Endothelial cell of umbilical vein (primary cell): Measurements from ENCODE around the gene GRXCR1. TPM values are rescaled to one million over a fixed set of nuclear protein-coding genes. Genes with fewer than 3 reads are reported as not detected.

Experiments used
- BruUV-seq: library from RNA; stranded (reverse); fragments of 400-500 nt; replicated peaks from 2 replicates; lab custom pipeline; 2021; lab: Mats Ljungman, UMichigan
- CTCF ChIA-PET: fragments of 300-600, 350-600 bp; sonication (Branson Sonifier 250); formaldehyde crosslinking; loops from one replicate; lab custom pipeline; 2021; ENCODE audit warnings: antibody characterized with exemption, inconsistent platforms; lab: Charles Lee
- POLR2A ChIA-PET: fragments of 300-600, 350-600 bp; sonication (Branson Sonifier 250); formaldehyde crosslinking; loops from one replicate; lab custom pipeline; 2021; ENCODE audit warnings: antibody characterized with exemption, inconsistent platforms; lab: Charles Lee
- DNase-seq: peaks from one replicate; pipeline ENCODE4 v3.0.0-alpha.2; 2011; ENCODE audit warnings: low read depth, low spot score
- FAIRE-seq: peaks from 2 replicates; lab custom pipeline; 2011; peaks lifted over from hg19 to GRCh38; lab: Jason Lieb, UNC
- H2AFZ ChIP-seq: 2 replicates; pipeline ENCODE4 v1.6.0; 2012; ENCODE audit warnings: low read depth, low read length, control low read depth, inconsistent platforms
- H3K27ac ChIP-seq: 2 replicates; pipeline ENCODE4 v1.5.1; 2011; ENCODE audit warnings: low read depth, mild to moderate bottlenecking, control low read depth, low read length, moderate library complexity; ENCODE audit not compliant: insufficient read depth
- H3K27me3 ChIP-seq, 2 experiments: 2 replicates each; pipeline versions ENCODE4 v1.6.0 to v1.6.1; 2011; ENCODE audit warnings: low read length in 2 of 2, mixed read lengths in 1 of 2; ENCODE audit not compliant: control insufficient read depth in 2 of 2, insufficient read depth in 2 of 2
- H3K36me3 ChIP-seq, 2 experiments: 2 replicates in 1 of 2; 3 replicates in 1 of 2; pipeline ENCODE4 v1.5.1; 2011; ENCODE audit warnings: low read length in 2 of 2, mild to moderate bottlenecking in 1 of 2, moderate library complexity in 1 of 2; ENCODE audit not compliant: control insufficient read depth in 2 of 2, insufficient read depth in 2 of 2; ENCODE audit errors: extremely low read depth in 1 of 2
- H3K4me1 ChIP-seq: 3 replicates; pipeline ENCODE4 v1.5.1; 2011; ENCODE audit warnings: mild to moderate bottlenecking, low read length; ENCODE audit not compliant: control insufficient read depth, insufficient read depth; ENCODE audit errors: extremely low read depth
- H3K4me2 ChIP-seq: 2 replicates; pipeline ENCODE4 v1.6.1; 2011; ENCODE audit warnings: low read length, control low read depth, mixed read lengths; ENCODE audit not compliant: insufficient read depth
- H3K4me3 ChIP-seq, 3 experiments: fragments of 200-600 bp in 1 of 3; sonication (generic), shearing (Covaris generic) in 1 of 3; replicated peaks in 1 of 3; 2 replicates each; pipeline ENCODE4 v1.5.1; 2011 to 2016; ENCODE audit warnings: control low read depth in 3 of 3, low read length in 3 of 3, mild to moderate bottlenecking in 2 of 3, inconsistent platforms in 1 of 3, low read depth in 1 of 3, moderate library complexity in 1 of 3; ENCODE audit not compliant: insufficient read depth in 1 of 3
- H3K79me2 ChIP-seq: 2 replicates; pipeline ENCODE4 v1.6.0; 2012; ENCODE audit warnings: low read length, inconsistent platforms; ENCODE audit not compliant: control insufficient read depth, insufficient read depth
- H3K9ac ChIP-seq: replicated peaks from 2 replicates; pipeline ENCODE3; 2011; ENCODE audit warnings: low read length, control low read depth; ENCODE audit not compliant: insufficient read depth; ENCODE audit errors: extremely low read depth
- H3K9me1 ChIP-seq: replicated peaks from 3 replicates; pipeline ENCODE4 v1.6.0; 2011; ENCODE audit warnings: mild to moderate bottlenecking, low read length; ENCODE audit not compliant: control insufficient read depth, insufficient read depth; ENCODE audit errors: extremely low read depth
- H3K9me3 ChIP-seq: replicated peaks from 2 replicates; pipeline ENCODE4 v1.5.1; 2012; ENCODE audit warnings: low read length, inconsistent platforms; ENCODE audit not compliant: control insufficient read depth, insufficient read depth
- H4K20me1 ChIP-seq: replicated peaks from 2 replicates; pipeline ENCODE3; 2011; ENCODE audit warnings: mild to moderate bottlenecking, low read length; ENCODE audit not compliant: control insufficient read depth, insufficient read depth; ENCODE audit errors: extremely low read depth
- CTCF ChIP-seq, 2 donors: IDR thresholded peaks; 1 replicate in 1 of 2; 2 replicates in 1 of 2; pipeline ENCODE4 v1.5.1; 2011; ENCODE audit warnings: low read length in 2 of 2, mild to moderate bottlenecking in 2 of 2, moderate library complexity in 2 of 2, control low read depth in 1 of 2, inconsistent platforms in 1 of 2, low read depth in 1 of 2; ENCODE audit not compliant: insufficient read depth in 1 of 2; ENCODE audit errors: extremely low read depth in 1 of 2
- EZH2 ChIP-seq: IDR thresholded peaks from 2 replicates; pipeline ENCODE4 v1.6.1; 2012; ENCODE audit warnings: borderline replicate concordance, low read depth, mild to moderate bottlenecking, moderate library complexity, low read length, inconsistent platforms; ENCODE audit not compliant: severe bottlenecking
- FOS ChIP-seq: IDR thresholded peaks from 2 replicates; pipeline ENCODE4 v1.6.1; 2011; ENCODE audit warnings: mild to moderate bottlenecking, low read length, moderate library complexity, borderline replicate concordance; ENCODE audit not compliant: insufficient read depth
- GATA2 ChIP-seq: IDR thresholded peaks from 2 replicates; pipeline ENCODE4 v1.7.0; 2011; ENCODE audit warnings: low read depth, mild to moderate bottlenecking, moderate library complexity, mixed read lengths, low read length; ENCODE audit not compliant: insufficient read length, insufficient read depth
- JUN ChIP-seq: IDR thresholded peaks from 2 replicates; pipeline ENCODE4 v1.6.1; 2011; ENCODE audit warnings: borderline replicate concordance, low read depth; ENCODE audit not compliant: insufficient read length, insufficient read depth
- MAX ChIP-seq: IDR thresholded peaks from 2 replicates; pipeline ENCODE4 v1.6.1; 2011; ENCODE audit not compliant: insufficient read depth, insufficient read length
- MYC ChIP-seq: IDR thresholded peaks from one replicate; pipeline ENCODE4 v1.6.1; 2011; ENCODE audit warnings: mild to moderate bottlenecking, low read depth, low read length
- POLR2A ChIP-seq: IDR thresholded peaks from 2 replicates; pipeline ENCODE4 v1.6.1; 2012; ENCODE audit warnings: low read depth, mild to moderate bottlenecking, control low read depth, low read length
- POLR2AphosphoS5 ChIP-seq: IDR thresholded peaks from 2 replicates; pipeline ENCODE4 v1.6.1; 2012; ENCODE audit warnings: low read depth, mild to moderate bottlenecking, control low read depth, low read length, moderate library complexity; ENCODE audit not compliant: insufficient read depth
- dilution Hi-C: fragments of 300-500 bp; cut with MboI; formaldehyde crosslinking; loops from one replicate; pipeline ENCODE4 v1.15.0; 2019; ENCODE audit warnings: low sequenced_read_pairs; ENCODE audit not compliant: extremely low pct_ligation_motif_present
- intact Hi-C: fragments of 100-400 bp; cut with micrococcal nuclease; formaldehyde crosslinking; loops from one replicate; pipeline ENCODE4 v1.10.0; 2022
- polyA plus RNA-seq, 4 experiments: library from polyadenylated mRNA; depleted of rRNA in 3 of 4; stranded (reverse) in 3 of 4; unstranded in 1 of 4; fragments of >200 nt; gene quantifications; 2 replicates each; pipeline versions ENCODE4 v1.2.1 to v1.2.3, GENCODE V29; 2011 to 2012; ENCODE audit warnings: missing spikeins in 1 of 4
- total RNA-seq: library from RNA; stranded (reverse); gene quantifications from 2 replicates; pipeline ENCODE4 v1.2.3, GENCODE V29; 2021

Gene GRXCR1
- total and polyA plus RNA-seq, 2 donors (not counting 3 experiments of a cell fraction or from before 2014, with no cell fraction given): not detected

- no peak for FAIRE-seq
These were observed 116.3 kb downstream of the GRXCR1 start for GRCh38 chr4:43008793-43009192.

More at GRCh38 chr4:43008793-43009192, 116.3 kb downstream of the GRXCR1 start:
- no peak overlapping the region for H3K27ac ChIP-seq
- H3K4me3 ChIP-seq: no peak overlapping the region
- CTCF ChIA-PET: no interaction called here
- no peaks in the 10 kb centered on the region for H3K27me3 ChIP-seq
- H3K4me2 ChIP-seq: no peak overlapping the region
- H2AFZ ChIP-seq: no peak overlapping the region
- no peaks in the 10 kb centered on the region for H3K9me1 ChIP-seq
- no peak for TF ChIP-seq MAX
- no peak for TF ChIP-seq POLR2A
- no peak for TF ChIP-seq CTCF (IDR thresholded peaks at IDR 0.05; ENCODE audit: extremely low read depth in 1 of 2, insufficient read depth in 1 of 2, low read depth in 1 of 2, low read length in 2 of 2)
- no peak for TF ChIP-seq GATA2
- TF ChIP-seq JUN: no peak
- TF ChIP-seq EZH2: no peak
- TF ChIP-seq FOS: no peak
- TF ChIP-seq MYC: no peak
- TF ChIP-seq POLR2AphosphoS5: no peak
- H3K9me3 ChIP-seq: peaks cover 2% of the 10 kb centered on the region
- no peaks in the 10 kb centered on the region for H3K79me2 ChIP-seq
- H3K9ac ChIP-seq: no peak overlapping the region
- no peaks in the 10 kb centered on the region for H3K36me3 ChIP-seq
- no TSS peak for BruUV-seq
- intact Hi-C loops (no loop called here), dilution Hi-C loops (no loop called here)
- H3K4me1 ChIP-seq: no peaks in the 10 kb centered on the region
- POLR2A ChIA-PET: no interaction called here
- no peak for DNase-seq
- no peaks in the 10 kb centered on the region for H4K20me1 ChIP-seq
